Skin epidermis (tissue), 12 donors: Measurements from ENCODE around the gene FBXO46.
"Not testable (repeated sequence)": the region's sequence is repeated elsewhere in the genome, so short reads cannot be mapped to it uniquely, and the experiment has no call there.

Experiments used
- H3K27ac ChIP-seq, 21 experiments: fragments of 200-600 bp; sonication (generic) in 11 of 21; one replicate each; pipeline ENCODE4 v1.5.0; 2020; ENCODE audit warnings: mild to moderate bottlenecking in 3 of 21, inconsistent platforms in 2 of 21, moderate library complexity in 2 of 21
- H3K4me3 ChIP-seq, 7 experiments: fragments of 200-600 bp; sonication (generic) in 2 of 7; one replicate each; pipeline ENCODE4 v1.5.0; 2020; ENCODE audit warnings: inconsistent platforms in 2 of 7, mild to moderate bottlenecking in 2 of 7, moderate library complexity in 1 of 7

Gene FBXO46

DNA sequence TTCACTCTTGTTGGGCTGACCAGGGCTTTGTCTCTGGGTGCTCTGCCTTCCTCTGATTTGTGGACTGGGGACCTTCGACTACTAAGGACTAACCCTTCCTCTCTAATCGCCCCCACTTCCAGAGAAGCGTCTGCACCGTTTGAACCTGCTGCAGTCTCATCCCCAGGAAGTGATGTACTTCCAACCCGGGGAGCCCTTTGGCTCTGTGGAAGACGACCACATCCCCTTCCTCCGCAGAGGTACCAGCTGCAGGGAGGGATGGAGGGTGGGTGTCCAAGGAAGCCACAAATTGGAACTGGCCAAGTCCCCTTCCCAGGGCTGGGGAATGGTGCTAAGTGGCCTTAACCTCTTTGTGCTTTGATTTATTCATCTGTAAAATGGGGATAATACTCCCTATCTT is 29.0 kb downstream of the FBXO46 start:
- Histone ChIP-seq H3K4me3 (no peak overlapping the region), H3K27ac (no peak overlapping the region)

DNA sequence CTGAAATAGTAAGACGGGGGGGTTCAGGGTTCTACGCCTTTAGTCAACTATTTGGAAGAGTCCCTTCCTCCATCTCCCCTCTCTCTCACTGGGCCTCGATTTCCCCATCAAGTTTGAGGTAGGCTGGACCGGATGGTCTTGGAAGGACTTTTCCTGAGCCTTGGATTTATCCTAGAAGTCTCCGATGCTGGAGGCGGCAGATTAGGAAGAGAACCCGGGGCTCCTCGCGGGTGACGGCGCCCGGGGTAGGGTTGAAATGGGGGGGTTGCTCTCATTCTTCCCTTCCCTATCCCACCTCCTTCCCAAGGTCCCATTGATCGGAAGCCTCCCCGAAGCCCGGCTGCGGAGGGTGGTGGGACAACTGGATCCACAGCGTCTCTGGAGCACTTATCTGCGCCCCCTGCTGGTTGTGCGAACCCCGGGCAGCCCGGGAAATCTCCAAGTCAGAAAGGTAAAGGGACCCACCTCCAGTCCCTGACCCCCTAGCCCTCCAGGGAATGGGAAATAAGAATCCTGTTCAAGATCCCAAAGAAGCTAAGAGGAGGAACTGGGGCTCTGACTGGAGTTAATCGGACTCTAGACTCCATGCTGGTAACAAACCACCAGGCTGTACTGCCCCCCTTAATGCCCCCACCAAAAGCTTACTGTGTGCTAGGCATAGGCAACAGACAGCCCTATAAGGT is 37.4 kb downstream of the FBXO46 start:
- Histone ChIP-seq H3K27ac (peak overlapping the region in 20 of 21 experiments; percentile 65 to 96 (median 85)), H3K4me3 (peak overlapping the region; percentile 61 to 91 (median 69))

DNA sequence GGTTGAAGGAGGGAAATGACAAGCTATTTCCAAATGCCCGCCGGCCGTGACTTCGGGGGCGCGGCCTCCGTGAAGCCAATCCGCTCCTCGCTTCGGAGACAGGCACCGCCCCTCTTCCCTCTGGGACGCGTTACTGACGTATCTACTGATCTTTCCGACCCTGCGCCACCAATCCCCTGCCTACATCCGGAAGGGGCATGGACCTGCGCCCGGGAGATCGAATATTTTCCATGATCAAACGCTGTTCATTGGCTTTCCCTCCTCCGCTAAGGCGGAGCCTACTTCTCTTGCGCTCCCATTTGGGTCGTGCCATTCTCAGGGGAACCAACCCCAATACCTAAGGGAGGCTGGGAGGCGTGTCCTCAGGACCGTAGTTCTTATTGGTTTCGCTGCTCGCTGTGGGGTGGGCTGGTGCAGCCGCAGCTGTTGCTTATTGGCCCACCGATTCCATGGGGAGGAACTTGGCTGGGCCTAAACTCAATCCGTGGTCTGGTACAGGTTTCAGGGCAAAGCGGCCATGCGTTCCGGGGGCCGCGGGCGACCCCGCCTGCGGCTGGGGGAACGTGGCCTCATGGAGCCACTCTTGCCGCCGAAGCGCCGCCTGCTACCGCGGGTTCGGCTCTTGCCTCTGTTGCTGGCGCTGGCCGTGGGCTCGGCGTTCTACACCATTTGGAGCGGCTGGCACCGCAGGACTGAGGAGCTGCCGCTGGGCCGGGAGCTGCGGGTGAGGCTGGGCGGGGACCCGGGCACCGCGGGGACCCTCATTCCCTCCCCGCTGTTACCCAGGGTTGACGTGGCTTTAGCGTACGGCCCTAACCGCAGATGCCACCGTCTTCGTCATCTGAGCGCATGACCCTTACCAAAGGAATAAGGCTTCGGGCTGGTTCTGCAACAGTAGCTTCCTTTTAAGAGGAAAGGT is 38.2 kb downstream of the FBXO46 start, which contains the start of gene QPCTL:
TSS of gene QPCTL (plus strand) at position 480 of the 919 bp plus-strand sequence. CDS start at position 518, 38 bp downstream.
- Histone ChIP-seq H3K4me3 (peak within 1 kb of the TSS; percentile 61 to 91 (median 69)), H3K27ac (peak within 1 kb of the TSS; percentile 49 to 96 (median 85))

DNA sequence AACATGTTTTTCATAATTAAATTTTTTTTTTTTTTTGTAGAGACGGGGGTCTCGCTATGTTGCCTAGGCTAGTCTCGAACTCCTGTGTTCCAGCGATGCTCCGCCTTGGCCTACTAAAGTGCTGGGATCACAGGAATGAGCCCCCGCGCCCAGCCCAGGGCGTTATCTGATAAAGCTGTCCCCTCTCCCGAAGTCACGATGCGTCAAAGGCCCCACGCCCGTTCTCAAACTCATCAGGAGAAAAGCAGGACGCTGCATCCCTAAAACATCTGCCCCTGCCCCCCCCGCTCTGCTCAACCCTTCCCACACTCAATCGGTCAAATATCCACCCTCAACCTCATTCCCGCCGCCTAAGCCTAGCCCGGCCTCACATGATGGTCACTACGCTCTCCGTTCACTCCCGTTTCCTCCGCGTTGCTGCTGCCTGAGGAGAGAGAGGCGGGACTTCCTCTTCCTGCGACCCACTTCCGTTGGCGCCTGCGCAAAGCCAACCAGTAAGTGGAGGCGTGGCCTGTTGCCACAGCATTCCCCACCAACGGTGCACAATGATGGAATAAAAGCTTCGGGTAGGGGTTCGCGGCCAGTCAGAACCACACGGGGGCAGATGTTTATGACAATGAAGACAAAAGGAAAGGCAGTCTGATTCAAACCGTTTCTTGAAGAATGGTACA is 39.0 kb downstream of the FBXO46 start, which contains the start of gene SNRPD2:
TSS of gene SNRPD2 (minus strand) at position 438 of the 671 bp plus-strand sequence. CDS start at position 373, 65 bp downstream.
- Histone ChIP-seq H3K4me3 (peak within 1 kb of the TSS; percentile 61 to 91 (median 69)), H3K27ac (peak within 1 kb of the TSS; percentile 49 to 96 (median 85))

DNA sequence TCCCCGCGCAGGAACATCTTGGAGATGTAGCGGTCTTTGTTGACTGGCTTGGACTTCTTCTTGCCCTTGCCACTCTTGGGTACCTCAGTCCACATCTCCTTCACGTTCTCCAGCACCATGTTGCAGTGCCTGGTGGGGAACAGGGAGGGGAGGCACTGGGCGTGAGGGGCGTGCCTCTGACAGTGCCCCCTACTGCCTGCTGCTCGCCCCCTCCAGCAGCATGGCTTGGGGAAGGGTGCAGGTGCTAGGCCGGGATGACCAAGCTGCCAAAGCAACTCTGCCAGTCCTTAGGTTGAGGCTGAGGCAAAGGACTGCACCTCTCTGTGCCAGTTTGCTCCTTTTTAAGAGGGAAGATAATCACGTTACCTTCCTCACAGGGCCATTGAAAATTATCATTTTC is 43.1 kb downstream of the FBXO46 start:
- H3K27ac ChIP-seq = no peak overlapping the region

DNA sequence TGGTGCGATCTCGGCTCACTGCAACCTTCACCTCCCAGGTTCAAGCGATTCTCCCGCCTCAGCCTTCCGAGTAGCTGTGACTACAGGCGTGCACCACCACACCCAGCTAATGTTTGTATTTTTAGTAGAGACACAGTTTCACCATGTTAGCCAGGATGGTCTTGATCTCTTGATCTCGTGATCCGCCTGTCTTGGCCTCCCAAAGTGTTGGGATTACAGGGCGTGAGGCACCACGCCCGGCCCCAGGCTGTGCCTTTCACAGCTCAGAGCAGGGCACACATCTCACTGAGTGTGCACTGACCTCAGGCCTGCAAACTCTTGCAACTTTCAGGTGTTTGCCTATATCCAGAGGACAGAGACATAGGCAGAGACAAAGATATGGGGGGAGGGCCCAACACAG is 45.7 kb downstream of the FBXO46 start:
- not testable (repeated sequence) for H3K4me3 ChIP-seq, H3K27ac ChIP-seq

More for the DNA sequence above, 43.1 kb downstream of the FBXO46 start:
- H3K4me3 ChIP-seq = no peak overlapping the region

DNA sequence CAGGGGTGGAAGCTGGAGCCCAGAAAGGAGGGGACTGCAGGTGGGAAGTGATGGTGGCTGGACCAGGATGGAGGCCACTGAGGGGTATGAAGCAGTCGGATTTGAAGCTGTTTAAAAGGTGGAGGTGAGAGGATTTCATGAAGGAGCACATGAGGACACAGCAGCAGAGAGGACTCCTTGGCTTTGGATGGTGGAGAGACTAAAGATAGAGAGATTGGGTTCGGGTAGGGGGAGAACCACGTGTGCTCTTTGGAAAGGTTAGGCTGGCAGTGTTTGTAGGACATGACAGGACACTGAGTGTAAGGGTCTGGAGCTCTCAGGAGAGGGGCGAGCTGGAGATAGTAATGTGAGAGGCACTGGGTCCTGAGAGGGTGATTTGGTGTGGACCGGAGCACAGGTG is 47.8 kb downstream of the FBXO46 start:
- Histone ChIP-seq H3K27ac (peak overlapping the region in 1 of 21 experiments; percentile 55), H3K4me3 (no peak overlapping the region)

DNA sequence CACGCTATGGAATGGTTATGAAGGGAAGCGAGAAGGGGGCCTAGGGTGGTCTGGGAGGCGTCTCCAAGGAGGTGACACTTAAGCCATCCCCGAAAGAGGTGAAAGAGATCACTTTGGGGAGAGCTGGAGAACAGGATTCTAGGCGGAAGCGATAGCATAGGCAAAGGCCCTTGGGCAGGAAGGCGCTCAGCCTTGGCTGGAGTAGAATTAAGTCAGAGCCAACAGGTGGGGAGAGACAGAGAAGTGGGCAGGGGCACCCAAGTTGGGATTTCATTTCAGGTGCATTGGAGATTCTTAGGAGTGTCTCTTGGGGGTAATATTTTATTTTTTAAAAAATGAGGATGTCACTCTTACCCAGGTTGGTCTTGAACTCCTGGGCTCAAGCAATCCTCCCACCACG is 48.6 kb downstream of the FBXO46 start:
- Histone ChIP-seq H3K4me3 (no peak overlapping the region), H3K27ac (peak overlapping the region in 15 of 21 experiments; percentile 0 to 71 (median 53))

DNA sequence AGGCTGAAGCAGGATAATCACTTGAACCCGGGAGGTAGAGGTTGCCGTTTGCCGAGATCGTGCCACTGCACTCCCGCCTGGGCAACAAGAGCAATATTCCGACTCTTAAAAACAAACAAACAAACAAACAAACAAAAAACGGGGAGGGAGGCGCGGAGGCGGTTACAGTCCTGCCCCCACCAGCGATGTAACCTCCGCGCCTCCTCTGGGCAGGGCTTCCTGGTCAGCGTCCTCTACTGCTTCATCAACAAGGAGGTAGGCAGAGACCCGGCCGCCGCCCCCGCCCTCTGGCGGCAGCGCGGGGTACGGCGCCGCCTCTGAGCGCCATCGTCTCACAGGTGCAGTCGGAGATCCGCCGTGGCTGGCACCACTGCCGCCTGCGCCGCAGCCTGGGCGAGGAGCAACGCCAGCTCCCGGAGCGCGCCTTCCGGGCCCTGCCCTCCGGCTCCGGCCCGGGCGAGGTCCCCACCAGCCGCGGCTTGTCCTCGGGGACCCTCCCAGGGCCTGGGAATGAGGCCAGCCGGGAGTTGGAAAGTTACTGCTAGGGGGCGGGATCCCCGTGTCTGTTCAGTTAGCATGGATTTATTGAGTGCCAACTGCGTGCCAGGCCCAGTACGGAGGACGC is 49.2 kb downstream of the FBXO46 start:
- peak overlapping the region in 17 of 21 experiments; percentile 0 to 71 (median 52) for H3K27ac ChIP-seq
- peak overlapping the region in 6 of 7 experiments; percentile 0 to 33 (median 20) for H3K4me3 ChIP-seq

DNA sequence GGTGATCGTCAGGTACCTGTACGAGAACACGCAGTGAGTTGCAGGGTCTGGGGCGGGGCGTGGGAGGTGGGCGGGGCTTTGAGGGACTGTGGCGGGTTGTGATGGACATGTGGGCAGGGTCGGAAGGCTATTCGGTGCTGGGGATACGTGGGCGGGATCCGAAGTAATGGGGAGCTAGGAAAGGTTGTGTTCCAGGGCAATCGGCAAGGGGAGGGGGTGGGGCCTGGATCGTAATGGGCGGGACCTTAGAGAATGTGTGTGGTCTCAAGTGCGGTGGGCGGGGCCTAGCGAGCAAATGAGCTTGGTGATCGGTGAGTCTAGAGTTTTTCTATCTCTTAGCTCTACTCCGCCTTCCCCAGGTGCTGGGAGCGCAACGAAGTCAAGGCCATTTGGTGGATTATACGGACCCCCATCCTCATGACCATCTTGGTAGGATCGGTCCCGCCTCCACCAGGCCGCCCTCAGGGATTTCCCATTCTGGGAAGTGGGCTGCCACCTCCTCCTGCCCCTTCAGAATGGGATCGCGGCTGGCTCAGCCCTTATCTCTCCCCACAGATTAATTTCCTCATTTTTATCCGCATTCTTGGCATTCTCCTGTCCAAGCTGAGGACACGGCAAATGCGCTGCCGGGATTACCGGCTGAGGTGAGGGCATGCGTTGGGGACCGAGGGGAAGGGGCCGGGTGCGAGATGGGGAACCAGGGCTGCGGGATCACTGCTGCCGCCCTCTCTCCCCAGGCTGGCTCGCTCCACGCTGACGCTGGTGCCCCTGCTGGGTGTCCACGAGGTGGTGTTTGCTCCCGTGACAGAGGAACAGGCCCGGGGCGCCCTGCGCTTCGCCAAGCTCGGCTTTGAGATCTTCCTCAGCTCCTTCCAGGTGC is 53.1 kb downstream of the FBXO46 start:
- Histone ChIP-seq H3K27ac (peak overlapping the region in 6 of 21 experiments; percentile 14 to 58 (median 48)), H3K4me3 (peak overlapping the region; percentile 17 to 44 (median 30))

DNA sequence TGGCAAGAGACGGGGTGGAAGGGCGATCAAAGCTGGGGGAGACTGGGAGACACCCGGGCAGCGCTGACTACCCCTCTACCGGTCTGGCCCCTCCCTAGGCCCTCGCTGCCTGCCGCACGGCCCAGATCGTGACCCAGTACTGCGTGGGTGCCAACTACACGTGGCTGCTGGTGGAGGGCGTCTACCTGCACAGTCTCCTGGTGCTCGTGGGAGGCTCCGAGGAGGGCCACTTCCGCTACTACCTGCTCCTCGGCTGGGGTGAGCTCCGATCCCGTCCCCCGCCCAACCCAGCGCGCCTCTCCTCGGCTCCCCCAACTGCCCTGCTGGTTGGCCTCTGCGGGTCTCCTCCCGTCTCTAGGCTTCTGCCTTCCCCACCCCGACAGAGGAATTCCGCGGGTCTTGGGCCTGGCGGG is 53.8 kb downstream of the FBXO46 start:
- Histone ChIP-seq H3K4me3 (peak overlapping the region; percentile 17 to 44 (median 30)), H3K27ac (peak overlapping the region in 8 of 21 experiments; percentile 7 to 58 (median 48))

DNA sequence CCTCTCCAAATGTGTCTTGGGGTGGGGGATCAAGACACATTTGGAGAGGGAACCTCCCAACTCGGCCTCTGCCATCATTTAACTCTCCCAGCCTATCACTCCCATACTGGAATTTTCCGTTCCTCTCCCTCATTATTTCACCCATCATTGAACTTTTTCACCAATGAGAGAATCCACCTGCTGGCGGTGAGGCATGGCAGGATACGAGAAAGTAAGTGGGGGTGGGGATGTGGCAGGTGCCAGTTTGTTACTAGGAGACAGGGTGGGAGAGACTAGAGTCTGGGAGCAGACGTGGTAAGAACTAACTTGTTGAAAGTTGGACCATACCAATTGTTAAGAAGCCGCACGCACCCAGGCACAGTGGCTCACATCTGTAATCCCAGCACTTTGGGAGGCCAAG is 55.8 kb downstream of the FBXO46 start:
- H3K4me3 ChIP-seq = no peak overlapping the region

DNA sequence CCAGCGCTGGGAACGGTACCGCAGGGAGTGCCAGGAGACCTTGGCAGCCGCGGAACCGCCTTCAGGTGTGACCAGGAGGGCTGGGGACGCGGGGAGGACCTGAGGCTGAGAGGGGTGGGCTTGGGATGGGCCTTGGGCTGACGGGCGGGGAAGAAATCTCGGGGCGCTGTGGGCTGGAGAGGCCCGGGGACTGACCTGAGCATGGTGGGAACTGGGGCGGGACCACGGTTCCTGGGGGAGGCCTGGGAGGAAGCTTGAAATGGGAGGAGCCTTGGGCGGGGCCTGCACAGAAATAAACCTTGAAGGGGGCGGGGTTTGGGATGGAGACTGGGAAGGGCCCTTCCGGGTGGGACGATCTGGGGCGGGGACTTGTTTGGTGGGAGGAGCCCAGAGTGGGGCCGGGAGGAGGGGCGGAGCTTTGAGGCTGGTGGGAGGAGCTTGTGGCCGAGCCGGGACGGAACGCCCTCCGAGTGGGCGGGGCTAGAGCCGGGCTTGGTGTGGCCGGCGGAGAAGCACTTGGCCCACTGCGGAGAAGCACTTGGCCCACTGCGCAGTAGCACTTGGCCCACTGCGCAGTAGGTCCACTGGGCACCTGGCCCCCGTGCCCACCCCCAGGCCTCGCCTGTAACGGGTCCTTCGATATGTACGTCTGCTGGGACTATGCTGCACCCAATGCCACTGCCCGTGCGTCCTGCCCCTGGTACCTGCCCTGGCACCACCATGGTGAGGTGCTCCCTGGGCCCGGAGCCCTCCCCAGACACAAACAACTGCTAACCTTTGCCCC is 59.8 kb downstream of the FBXO46 start:
- H3K4me3 ChIP-seq = peak overlapping the region in 1 of 7 experiments; percentile 12
- H3K27ac ChIP-seq = peak overlapping the region in 1 of 21 experiments; percentile 63

More for the DNA sequence above, 55.8 kb downstream of the FBXO46 start:
- H3K27ac ChIP-seq = no peak overlapping the region

DNA sequence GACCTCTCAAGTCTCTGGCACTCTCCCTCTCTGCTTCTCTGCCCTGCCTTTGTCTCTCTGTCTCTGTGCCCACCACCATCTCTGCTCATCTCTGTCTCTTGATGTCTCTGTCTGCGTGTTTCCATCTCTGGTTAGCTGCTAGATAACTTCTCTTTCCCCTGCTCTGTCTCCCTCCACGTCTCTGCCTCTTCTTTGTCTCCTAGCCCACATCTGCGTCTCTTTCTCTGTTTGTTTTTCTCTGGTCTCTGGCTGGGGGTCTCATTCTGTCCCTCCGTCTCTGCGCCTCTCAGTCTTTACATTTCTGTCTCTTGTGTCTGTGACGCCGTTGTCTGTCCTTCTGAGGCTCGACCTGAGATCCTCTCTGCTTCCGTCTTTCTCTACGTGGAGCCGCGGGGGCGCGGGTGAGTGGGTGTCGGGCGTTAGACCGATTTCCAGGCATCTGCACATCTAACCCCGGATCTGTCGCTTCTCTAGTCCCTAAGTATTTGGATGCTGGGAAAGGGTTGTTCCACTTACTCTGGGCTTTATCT is 62.3 kb downstream of the FBXO46 start:
- Histone ChIP-seq H3K4me3 (peak overlapping the region; percentile 4 to 35 (median 26)), H3K27ac (peak overlapping the region in 11 of 21 experiments; percentile 1 to 75 (median 42))

DNA sequence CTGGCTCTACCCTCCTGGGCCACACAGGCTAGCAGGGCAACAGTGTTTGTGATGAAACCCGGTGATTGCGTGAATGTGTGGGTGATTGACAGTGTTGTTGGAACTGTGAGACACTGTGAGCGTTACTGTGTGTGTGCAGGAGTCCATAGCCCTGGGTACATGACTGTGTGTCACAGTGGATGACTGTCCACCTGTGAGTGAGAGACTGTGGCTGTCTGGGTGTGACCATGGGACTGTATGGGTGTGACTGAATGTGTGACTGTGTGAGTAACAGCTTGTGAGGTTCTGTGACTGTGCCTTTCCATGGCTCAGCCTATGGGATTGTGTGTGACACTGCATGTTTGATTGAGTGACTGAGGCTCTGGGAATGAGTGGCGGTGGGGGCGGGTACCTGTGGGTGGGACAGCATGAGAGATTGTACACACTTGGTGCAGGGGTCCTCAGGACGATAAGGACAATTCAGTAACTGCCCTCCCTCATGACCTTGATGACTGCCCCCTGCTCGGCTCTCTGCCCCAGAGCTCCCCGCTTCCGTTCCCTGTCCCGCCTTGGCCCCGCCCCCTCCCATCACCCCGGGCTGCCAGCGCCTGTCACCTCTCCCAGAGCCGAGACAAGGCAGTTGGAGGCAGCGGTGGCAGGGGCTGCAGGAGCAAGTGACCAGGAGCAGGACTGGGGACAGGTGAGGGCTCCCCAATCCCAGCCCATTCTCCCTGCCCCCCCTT is 62.9 kb downstream of the FBXO46 start, which contains the start of gene GIPR:
TSS of gene GIPR (plus strand) at position 602 of the 722 bp plus-strand sequence. CDS start 1,300 bp downstream, outside the sequence.
- peak within 1 kb of the TSS; percentile 4 to 35 (median 26) for H3K4me3 ChIP-seq
- H3K27ac ChIP-seq = peak within 1 kb of the TSS in 12 of 21 experiments; percentile 1 to 75 (median 37)

DNA sequence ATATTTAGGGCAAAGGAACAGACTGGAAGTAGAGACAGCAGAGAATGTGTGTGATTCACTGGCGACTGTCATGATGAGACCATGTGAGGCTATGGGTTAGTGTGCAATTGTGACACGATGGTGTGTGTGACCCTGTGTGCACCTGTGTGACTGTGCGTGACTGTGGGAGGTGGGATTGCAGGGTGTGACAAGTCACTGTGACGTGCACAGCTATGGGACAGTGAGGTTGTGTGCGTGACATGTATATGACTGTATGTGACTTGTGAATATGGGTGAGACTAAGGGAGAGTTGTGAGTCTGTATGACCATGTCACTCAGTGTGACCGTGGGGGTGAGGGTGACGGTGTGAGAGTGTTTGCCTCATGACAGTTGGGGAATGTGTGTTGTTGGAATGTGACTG is 66.1 kb downstream of the FBXO46 start:
- H3K27ac ChIP-seq = no peak overlapping the region
- H3K4me3 ChIP-seq = no peak overlapping the region
